GM18867 (cell line): ENCODE measurements around the gene PARP16.
"Not testable (repeated sequence)": the region's sequence is repeated elsewhere in the genome, so short reads cannot be mapped to it uniquely, and the experiment has no call there.

ENCODE experiments used
- ATAC-seq: cut with Tn5 transposase; IDR thresholded peaks from one replicate; pipeline ENCODE4 v1.9.1; 2021; ENCODE audit warnings: mild to moderate bottlenecking, moderate library complexity; ENCODE audit not compliant: unreplicated experiment

PARP16 gene

DNA sequence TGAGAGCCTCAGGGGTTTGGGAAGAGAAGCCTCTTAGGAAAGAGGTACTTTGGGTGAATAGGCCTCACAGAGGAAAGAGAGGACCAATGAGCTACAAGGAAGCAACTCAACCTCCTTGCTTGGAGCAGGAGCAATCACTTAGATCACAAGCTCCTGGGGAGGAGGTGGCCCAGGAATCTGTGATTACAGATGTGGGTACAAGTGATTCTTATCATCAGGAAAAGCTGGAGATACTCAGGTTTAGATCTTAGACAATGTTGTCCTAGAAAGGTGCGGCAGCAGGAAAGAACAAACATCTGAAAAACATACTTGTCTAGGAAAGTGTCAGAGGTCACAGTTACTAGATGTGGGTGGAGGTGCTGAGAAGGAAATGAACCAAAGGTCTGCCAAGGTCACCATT lies 8.2 kb downstream of the PARP16 start:
- no peak for ATAC-seq

- ATAC-seq, result no peak
Observed at GRCh38 chr15:65277015-65277414, 9.7 kb downstream of the PARP16 start.

DNA sequence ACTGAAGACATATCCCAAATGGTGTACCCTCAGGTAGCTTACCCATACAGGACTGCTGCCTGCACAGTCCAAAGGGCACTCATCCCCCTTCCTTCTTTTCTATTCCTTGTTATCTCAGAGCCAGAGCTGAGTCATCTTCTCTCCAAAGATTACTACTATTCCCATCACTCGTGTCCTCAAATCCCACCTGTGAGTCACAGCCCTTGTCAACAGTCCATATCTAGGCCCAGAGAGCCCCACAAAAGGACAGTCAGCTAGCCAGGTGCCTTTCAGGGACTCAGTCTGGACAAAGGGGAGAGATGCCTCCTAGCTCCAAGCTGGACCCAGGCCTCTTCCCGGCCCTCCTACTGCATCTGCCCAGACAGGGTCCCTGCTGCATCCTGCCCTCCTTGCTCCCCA lies 11.0 kb downstream of the PARP16 start:
- ATAC-seq, result no peak

- ATAC-seq, result no peak
Observed at GRCh38 chr15:65275104-65275727, 11.5 kb downstream of the PARP16 start.

DNA sequence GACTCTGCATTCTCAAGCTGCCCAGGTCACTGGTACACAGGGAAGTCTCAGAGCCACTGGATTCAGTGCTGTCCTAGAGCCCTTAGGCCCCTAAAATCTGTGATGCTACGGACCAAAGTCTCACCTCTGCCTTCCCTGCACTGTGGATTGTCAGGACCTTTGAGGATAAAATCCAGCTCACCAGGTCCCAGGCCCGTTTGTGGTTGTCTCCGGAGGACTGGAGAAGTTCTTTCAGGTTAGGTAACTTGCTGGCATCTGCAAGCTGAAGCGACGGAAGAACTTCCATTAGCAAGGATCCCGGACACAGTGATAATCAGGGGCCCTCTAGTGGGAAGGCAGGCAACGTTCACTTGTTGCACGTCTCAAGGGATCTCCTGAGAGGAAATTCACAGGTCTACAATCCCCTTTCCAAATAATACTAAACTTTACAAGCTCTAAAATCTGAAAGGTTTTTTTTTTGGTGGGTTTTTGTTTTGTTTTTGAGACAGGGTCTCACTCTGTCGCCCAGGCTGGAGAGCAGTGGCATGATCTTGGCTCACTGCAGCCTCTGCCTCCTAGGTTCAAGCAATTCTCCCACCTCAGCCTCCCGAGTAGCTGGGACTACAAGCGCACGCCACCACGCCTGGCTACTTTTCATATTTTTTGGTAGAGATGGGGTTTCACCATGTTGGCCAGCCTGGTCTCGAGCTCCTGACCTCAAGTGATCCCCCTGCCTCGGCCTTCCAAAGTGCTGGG lies 15.7 kb downstream of the PARP16 start:
- not testable (repeated sequence) for ATAC-seq

- no peak for ATAC-seq
Observed at GRCh38 chr15:65268411-65268810, 18.3 kb downstream of the PARP16 start.

DNA sequence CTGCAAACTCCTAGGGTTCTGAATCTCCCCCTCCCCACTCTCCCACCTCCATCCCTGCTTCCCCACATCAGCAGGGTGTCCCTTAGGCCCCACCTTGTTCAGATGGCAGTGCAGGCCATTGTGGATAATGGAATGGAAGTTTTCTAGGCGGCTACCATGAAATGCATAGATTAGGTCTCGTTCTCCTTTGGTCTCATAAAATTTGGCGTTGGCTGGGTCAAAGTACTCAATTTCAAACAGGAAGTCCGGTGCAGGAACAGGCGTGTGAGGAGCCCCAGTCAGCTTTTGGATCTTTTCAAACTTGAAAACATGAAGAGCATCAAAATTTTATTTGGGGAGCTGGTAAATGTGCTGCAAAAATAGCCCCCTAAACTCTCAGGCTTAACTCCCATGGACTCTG lies 20.2 kb downstream of the PARP16 start:
- ATAC-seq, result no peak

- ATAC-seq, result no peak
Observed at GRCh38 chr15:65264863-65265430, 21.7 kb downstream of the PARP16 start.

DNA sequence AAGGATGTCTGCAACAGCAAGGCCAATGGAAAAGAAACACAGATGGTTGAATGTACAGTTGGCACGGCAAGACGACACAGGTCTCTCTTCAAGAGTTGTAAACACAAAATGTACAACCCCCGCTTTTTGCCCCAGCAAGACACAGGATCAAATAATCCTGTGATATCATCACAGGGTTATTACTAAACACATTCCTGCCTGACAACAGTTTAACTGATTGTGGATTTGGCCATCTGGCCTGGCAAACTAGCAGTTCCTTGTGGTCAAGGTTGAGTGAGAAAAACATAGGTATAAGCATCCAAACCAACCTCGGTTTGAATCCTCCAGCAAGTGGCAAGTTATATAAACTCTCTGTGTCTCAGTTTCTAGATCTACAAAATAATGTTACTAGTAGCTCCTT lies 23.4 kb downstream of the PARP16 start:
- ATAC-seq, result no peak

DNA sequence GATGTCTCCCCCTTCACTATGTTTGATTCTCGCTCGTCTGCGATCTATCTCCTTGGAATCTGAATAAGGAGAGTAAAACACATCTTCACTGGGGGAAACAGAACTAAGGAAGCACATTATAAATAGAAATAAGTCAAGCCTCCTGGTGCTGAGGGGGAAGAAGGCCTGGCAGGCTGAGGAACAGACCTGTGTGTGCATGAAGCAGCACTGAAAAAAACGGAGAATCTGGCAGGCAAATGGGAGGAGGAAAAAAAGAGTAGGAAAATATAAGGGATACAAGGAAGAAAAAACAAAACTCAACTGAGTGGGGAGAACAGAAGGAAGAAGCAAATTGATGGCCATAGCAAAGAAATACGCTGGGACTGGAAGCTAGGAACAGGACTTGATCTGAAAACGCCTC lies 25.7 kb downstream of the PARP16 start:
- no peak for ATAC-seq

DNA sequence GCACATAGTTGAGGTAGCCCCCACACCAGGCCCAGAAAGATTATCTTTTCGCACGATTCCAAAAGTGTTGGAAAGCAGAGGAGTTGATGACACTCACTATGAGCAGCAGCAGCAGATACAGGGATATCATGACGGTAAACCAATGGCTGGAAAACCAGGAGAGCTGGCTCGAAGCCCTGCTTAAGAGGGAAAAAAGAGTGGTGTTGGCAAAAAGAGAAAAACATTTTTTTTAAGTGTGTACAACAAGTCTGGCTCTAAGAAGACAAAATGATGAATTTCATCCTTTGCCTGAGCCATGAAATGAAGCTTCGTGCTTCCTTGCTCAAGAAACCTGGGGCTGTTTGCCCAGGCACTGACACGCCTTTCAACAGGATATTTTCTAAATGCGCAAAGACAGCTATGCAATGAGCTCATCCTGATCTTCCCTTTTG lies 27.3 kb downstream of the PARP16 start:
- no peak for ATAC-seq

- ATAC-seq, result no peak
Observed at GRCh38 chr15:65258375-65259262, 28.1 kb downstream of the PARP16 start.

- no peak for ATAC-seq
Observed at GRCh38 chr15:65255486-65256140, 31.1 kb downstream of the PARP16 start.

GRCh38 chr15:65254758-65255157 lies 31.9 kb downstream of the PARP16 start:
- no peak for ATAC-seq

- no peak for ATAC-seq
Observed at GRCh38 chr15:65254356-65254755, 32.3 kb downstream of the PARP16 start.

GRCh38 chr15:65249641-65250040 lies 37.0 kb downstream of the PARP16 start:
- ATAC-seq, result no peak

GRCh38 chr15:65248511-65249255 lies 38.0 kb downstream of the PARP16 start:
- ATAC-seq, result no peak

GRCh38 chr15:65246939-65247338 lies 39.7 kb downstream of the PARP16 start:
- no peak for ATAC-seq

DNA sequence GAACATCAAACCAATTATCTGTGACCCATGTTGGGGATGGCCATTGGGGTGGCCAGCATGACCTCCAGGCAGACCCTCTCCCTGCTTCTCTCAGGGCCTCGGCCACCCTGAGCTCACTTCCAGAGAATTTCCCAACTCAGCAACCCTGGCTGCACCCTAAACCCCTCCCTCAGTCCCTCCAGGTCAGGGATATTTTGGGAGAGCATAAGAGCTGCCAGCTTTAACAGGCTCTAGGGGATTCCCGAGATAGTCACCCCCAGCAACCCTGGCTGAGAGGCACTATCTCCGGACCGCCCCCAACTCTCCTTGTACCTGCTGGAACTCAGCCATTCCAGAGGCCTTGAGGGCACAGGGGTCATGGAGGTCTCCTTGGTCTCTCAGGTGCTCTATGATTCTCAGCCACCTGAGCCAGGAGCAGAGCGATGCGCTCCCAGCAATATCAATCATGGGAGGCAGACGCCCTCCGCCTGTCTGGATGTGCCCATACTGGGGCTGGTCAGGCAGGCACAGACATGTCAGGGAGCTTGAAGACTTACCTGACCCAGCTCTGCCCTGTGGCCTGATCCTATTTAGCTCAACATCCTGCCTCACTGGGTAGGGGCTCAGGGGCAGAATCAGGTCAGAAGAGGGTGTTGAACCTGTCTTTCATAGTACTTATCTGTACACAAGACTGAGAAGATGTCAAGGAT lies 40.5 kb downstream of the PARP16 start:
- no peak for ATAC-seq
